ENCODE measurements around the gene SDCCAG8.

DNA sequence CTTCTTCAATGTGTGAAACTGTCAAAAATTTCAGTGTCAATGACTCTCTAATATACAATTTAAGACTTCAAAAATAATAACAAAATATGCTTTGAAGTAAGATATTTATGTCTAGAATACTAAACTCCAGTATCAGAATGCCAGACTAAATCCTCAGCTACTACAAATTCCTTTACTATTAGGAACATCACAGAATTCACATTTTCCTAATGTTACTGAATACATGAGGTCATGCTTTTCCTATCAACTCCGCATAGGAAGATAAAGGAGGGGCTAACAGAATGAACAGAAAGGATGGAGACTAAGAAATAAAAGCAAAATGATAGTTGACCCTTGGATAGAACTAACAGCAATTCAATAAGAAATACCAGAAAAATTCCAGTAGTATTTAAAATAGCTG is 292.7 kb downstream of the SDCCAG8 start:
- TF ChIP-seq SP1 (IDR thresholded peaks at IDR 0.05) (no peak), FOXK2 (IDR thresholded peaks at IDR 0.05) (no peak), HDGF (IDR thresholded peaks at IDR 0.05; ENCODE audit: borderline replicate concordance) (no peak), CTBP1 (IDR thresholded peaks at IDR 0.05; ENCODE audit: borderline replicate concordance) (no peak)
